ENCODE data around the gene DUSP23.
A peak's percentile ranks its signal among the peaks of the same experiment; 100 is the strongest.

DUSP23 gene

GRCh38 chr1:159748370-159748769 is 32.4 kb upstream of the DUSP23 start:
- Histone ChIP-seq H3K27ac (ENCODE audit: low read depth, low read length) (no peak overlapping the region), H3K79me2 (ENCODE audit: control insufficient read depth, insufficient read depth, low read length, poor library complexity) (no peaks in the 10 kb centered on the region), H4K12ac (ENCODE audit: low read depth, low read length) (no peak overlapping the region), H4K91ac (ENCODE audit: low read depth, low read length) (no peak overlapping the region), H3K14ac (ENCODE audit: low read length) (no peak overlapping the region), H2AK5ac (ENCODE audit: low read length) (no peak overlapping the region), H3K9ac (ENCODE audit: low read length) (no peak overlapping the region), H4K8ac (ENCODE audit: low read depth, low read length) (no peak overlapping the region), H3K23ac (ENCODE audit: low read length) (no peak overlapping the region), H2AFZ (ENCODE audit: insufficient read depth, low read length, poor library complexity) (no peak overlapping the region), H3K4me1 (ENCODE audit: control insufficient read depth in 1 of 2, insufficient read depth in 2 of 2, low read length in 2 of 2) (no peaks in the 10 kb centered on the region), H3K9me3 (ENCODE audit: insufficient read depth, low read depth, low read length) (no peaks in the 10 kb centered on the region), H2BK12ac (ENCODE audit: low read length) (no peak overlapping the region), H3K4me3 (ENCODE audit: low read depth, low read length) (no peak overlapping the region), H2BK5ac (ENCODE audit: low read depth, low read length, poor library complexity) (no peak overlapping the region), H3K18ac (ENCODE audit: low read length) (no peak overlapping the region), H2BK120ac (ENCODE audit: insufficient read depth, low read length, poor library complexity) (no peak overlapping the region), H3K27me3 (ENCODE audit: insufficient read depth, low read length) (no peaks in the 10 kb centered on the region), H3K36me3 (ENCODE audit: control insufficient read depth in 1 of 2, insufficient read depth in 2 of 2, low read length in 2 of 2) (no peaks in the 10 kb centered on the region), H3K4me2 (ENCODE audit: low read length) (no peak overlapping the region), H3K79me1 (ENCODE audit: low read length) (no peaks in the 10 kb centered on the region), H3K4ac (ENCODE audit: low read depth, low read length) (no peak overlapping the region)
- no CpG with 5 or more reads among the region's 1 CpG for WGBS (ENCODE audit: extremely low coverage, insufficient coverage, insufficient read length)
- peak in 1 of 2 donors; percentile 16 for DNase-seq

GRCh38 chr1:159749630-159750029 is 31.1 kb upstream of the DUSP23 start:
- H3K9me3 ChIP-seq (ENCODE audit: insufficient read depth, low read depth, low read length) = no peaks in the 10 kb centered on the region
- H3K4ac ChIP-seq (ENCODE audit: low read depth, low read length) = no peak overlapping the region
- no peak overlapping the region for H3K18ac ChIP-seq (ENCODE audit: low read length)
- no peak overlapping the region for H4K91ac ChIP-seq (ENCODE audit: low read depth, low read length)
- H3K4me2 ChIP-seq (ENCODE audit: low read length) = no peak overlapping the region
- no peak overlapping the region for H3K14ac ChIP-seq (ENCODE audit: low read length)
- H3K27ac ChIP-seq (ENCODE audit: low read depth, low read length) = no peak overlapping the region
- no peaks in the 10 kb centered on the region for H3K27me3 ChIP-seq (ENCODE audit: insufficient read depth, low read length)
- H3K4me1 ChIP-seq (ENCODE audit: control insufficient read depth in 1 of 2, insufficient read depth in 2 of 2, low read length in 2 of 2) = no peaks in the 10 kb centered on the region
- no peaks in the 10 kb centered on the region for H3K79me2 ChIP-seq (ENCODE audit: control insufficient read depth, insufficient read depth, low read length, poor library complexity)
- H2BK120ac ChIP-seq (ENCODE audit: insufficient read depth, low read length, poor library complexity) = no peak overlapping the region
- no peak overlapping the region for H2BK5ac ChIP-seq (ENCODE audit: low read depth, low read length, poor library complexity)
- no peak overlapping the region for H3K9ac ChIP-seq (ENCODE audit: low read length)
- H2AFZ ChIP-seq (ENCODE audit: insufficient read depth, low read length, poor library complexity) = no peak overlapping the region
- H3K23ac ChIP-seq (ENCODE audit: low read length) = no peak overlapping the region
- no peak overlapping the region for H3K4me3 ChIP-seq (ENCODE audit: low read depth, low read length)
- DNase-seq = no peak
- H4K12ac ChIP-seq (ENCODE audit: low read depth, low read length) = no peak overlapping the region
- H3K79me1 ChIP-seq (ENCODE audit: low read length) = no peaks in the 10 kb centered on the region
- H3K36me3 ChIP-seq (ENCODE audit: control insufficient read depth in 1 of 2, insufficient read depth in 2 of 2, low read length in 2 of 2) = no peaks in the 10 kb centered on the region
- H4K8ac ChIP-seq (ENCODE audit: low read depth, low read length) = no peak overlapping the region
- H2AK5ac ChIP-seq (ENCODE audit: low read length) = no peak overlapping the region
- no peak overlapping the region for H2BK12ac ChIP-seq (ENCODE audit: low read length)
- no CpG with 5 or more reads among the region's 2 CpGs for WGBS (ENCODE audit: extremely low coverage, insufficient coverage, insufficient read length)

GRCh38 chr1:159750621-159751020 is 30.1 kb upstream of the DUSP23 start:
- Histone ChIP-seq H2BK12ac (ENCODE audit: low read length) (no peak overlapping the region), H3K14ac (ENCODE audit: low read length) (no peak overlapping the region), H3K4me1 (ENCODE audit: control insufficient read depth in 1 of 2, insufficient read depth in 2 of 2, low read length in 2 of 2) (no peaks in the 10 kb centered on the region), H3K18ac (ENCODE audit: low read length) (no peak overlapping the region), H3K4me3 (ENCODE audit: low read depth, low read length) (no peak overlapping the region), H3K36me3 (ENCODE audit: control insufficient read depth in 1 of 2, insufficient read depth in 2 of 2, low read length in 2 of 2) (no peaks in the 10 kb centered on the region), H3K27ac (ENCODE audit: low read depth, low read length) (no peak overlapping the region), H3K79me1 (ENCODE audit: low read length) (no peaks in the 10 kb centered on the region), H4K8ac (ENCODE audit: low read depth, low read length) (no peak overlapping the region), H2BK5ac (ENCODE audit: low read depth, low read length, poor library complexity) (no peak overlapping the region), H4K91ac (ENCODE audit: low read depth, low read length) (no peak overlapping the region), H3K23ac (ENCODE audit: low read length) (no peak overlapping the region), H3K9ac (ENCODE audit: low read length) (no peak overlapping the region), H3K4me2 (ENCODE audit: low read length) (no peak overlapping the region), H3K79me2 (ENCODE audit: control insufficient read depth, insufficient read depth, low read length, poor library complexity) (no peaks in the 10 kb centered on the region), H2AFZ (ENCODE audit: insufficient read depth, low read length, poor library complexity) (no peak overlapping the region), H3K4ac (ENCODE audit: low read depth, low read length) (no peak overlapping the region), H4K12ac (ENCODE audit: low read depth, low read length) (no peak overlapping the region), H3K27me3 (ENCODE audit: insufficient read depth, low read length) (no peaks in the 10 kb centered on the region), H3K9me3 (ENCODE audit: insufficient read depth, low read depth, low read length) (no peaks in the 10 kb centered on the region), H2BK120ac (ENCODE audit: insufficient read depth, low read length, poor library complexity) (no peak overlapping the region), H2AK5ac (ENCODE audit: low read length) (no peak overlapping the region)
- DNase-seq = no peak

- Histone ChIP-seq H3K23ac (ENCODE audit: low read length) (no peak overlapping the region), H3K4me2 (ENCODE audit: low read length) (no peak overlapping the region), H2BK120ac (ENCODE audit: insufficient read depth, low read length, poor library complexity) (no peak overlapping the region), H2BK12ac (ENCODE audit: low read length) (no peak overlapping the region), H3K4me3 (ENCODE audit: low read depth, low read length) (no peak overlapping the region), H3K79me2 (ENCODE audit: control insufficient read depth, insufficient read depth, low read length, poor library complexity) (no peaks in the 10 kb centered on the region), H4K91ac (ENCODE audit: low read depth, low read length) (no peak overlapping the region), H2AK5ac (ENCODE audit: low read length) (no peak overlapping the region), H3K79me1 (ENCODE audit: low read length) (no peaks in the 10 kb centered on the region), H3K9me3 (ENCODE audit: insufficient read depth, low read depth, low read length) (no peaks in the 10 kb centered on the region), H3K18ac (ENCODE audit: low read length) (no peak overlapping the region), H3K27me3 (ENCODE audit: insufficient read depth, low read length) (no peaks in the 10 kb centered on the region), H3K27ac (ENCODE audit: low read depth, low read length) (no peak overlapping the region), H3K36me3 (ENCODE audit: control insufficient read depth in 1 of 2, insufficient read depth in 2 of 2, low read length in 2 of 2) (no peaks in the 10 kb centered on the region), H4K8ac (ENCODE audit: low read depth, low read length) (no peak overlapping the region), H4K12ac (ENCODE audit: low read depth, low read length) (no peak overlapping the region), H3K14ac (ENCODE audit: low read length) (no peak overlapping the region), H3K4ac (ENCODE audit: low read depth, low read length) (no peak overlapping the region), H2AFZ (ENCODE audit: insufficient read depth, low read length, poor library complexity) (no peak overlapping the region), H2BK5ac (ENCODE audit: low read depth, low read length, poor library complexity) (no peak overlapping the region), H3K9ac (ENCODE audit: low read length) (no peak overlapping the region), H3K4me1 (ENCODE audit: control insufficient read depth in 1 of 2, insufficient read depth in 2 of 2, low read length in 2 of 2) (no peaks in the 10 kb centered on the region)
- no peak for DNase-seq
These were observed 29.7 kb upstream of the DUSP23 start for GRCh38 chr1:159751031-159751430.

DNA sequence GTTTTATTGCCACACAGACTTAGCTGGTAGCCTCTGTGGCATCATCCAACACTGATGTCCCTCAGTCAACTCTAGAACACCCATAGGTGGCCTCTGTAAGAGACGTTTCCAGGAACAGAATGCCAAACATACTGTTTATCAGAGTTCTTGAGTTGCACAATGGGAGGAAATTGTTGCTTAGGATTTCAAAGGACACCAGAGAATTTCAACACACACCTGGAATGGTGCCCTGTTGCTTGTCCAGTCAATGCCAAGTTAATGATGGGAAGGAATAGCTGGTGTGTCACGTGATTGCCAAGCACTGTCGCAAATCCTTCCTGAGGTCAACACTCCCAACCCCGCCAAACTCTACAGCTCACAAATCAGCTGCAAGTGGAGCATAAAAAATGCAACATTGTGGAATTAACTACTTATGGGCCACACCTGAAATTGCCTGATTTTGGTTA is 28.6 kb upstream of the DUSP23 start:
- no peaks in the 10 kb centered on the region for H3K36me3 ChIP-seq (ENCODE audit: control insufficient read depth in 1 of 2, insufficient read depth in 2 of 2, low read length in 2 of 2)
- H3K4me3 ChIP-seq (ENCODE audit: low read depth, low read length) = no peak overlapping the region
- no peak overlapping the region for H3K14ac ChIP-seq (ENCODE audit: low read length)
- no peak overlapping the region for H3K18ac ChIP-seq (ENCODE audit: low read length)
- no peak overlapping the region for H2AFZ ChIP-seq (ENCODE audit: insufficient read depth, low read length, poor library complexity)
- no peak overlapping the region for H2BK12ac ChIP-seq (ENCODE audit: low read length)
- no peak overlapping the region for H2BK120ac ChIP-seq (ENCODE audit: insufficient read depth, low read length, poor library complexity)
- H4K12ac ChIP-seq (ENCODE audit: low read depth, low read length) = no peak overlapping the region
- no peak overlapping the region for H4K8ac ChIP-seq (ENCODE audit: low read depth, low read length)
- H3K9me3 ChIP-seq (ENCODE audit: insufficient read depth, low read depth, low read length) = no peaks in the 10 kb centered on the region
- WGBS (ENCODE audit: extremely low coverage, insufficient coverage, insufficient read length) = no CpG with 5 or more reads among the region's 4 CpGs
- no peaks in the 10 kb centered on the region for H3K79me1 ChIP-seq (ENCODE audit: low read length)
- peak; percentile 80 to 99 for DNase-seq
- H3K27ac ChIP-seq (ENCODE audit: low read depth, low read length) = no peak overlapping the region
- no peaks in the 10 kb centered on the region for H3K27me3 ChIP-seq (ENCODE audit: insufficient read depth, low read length)
- H3K4ac ChIP-seq (ENCODE audit: low read depth, low read length) = no peak overlapping the region
- no peak overlapping the region for H2AK5ac ChIP-seq (ENCODE audit: low read length)
- no peak overlapping the region for H3K23ac ChIP-seq (ENCODE audit: low read length)
- no peak overlapping the region for H3K4me2 ChIP-seq (ENCODE audit: low read length)
- no peaks in the 10 kb centered on the region for H3K4me1 ChIP-seq (ENCODE audit: control insufficient read depth in 1 of 2, insufficient read depth in 2 of 2, low read length in 2 of 2)
- H3K79me2 ChIP-seq (ENCODE audit: control insufficient read depth, insufficient read depth, low read length, poor library complexity) = no peaks in the 10 kb centered on the region
- no peak overlapping the region for H2BK5ac ChIP-seq (ENCODE audit: low read depth, low read length, poor library complexity)
- no peak overlapping the region for H3K9ac ChIP-seq (ENCODE audit: low read length)
- no peak overlapping the region for H4K91ac ChIP-seq (ENCODE audit: low read depth, low read length)
